GM12864 (cell line): Measurements from ENCODE around the gene SAMD14.

ENCODE experiments used
- DNase-seq: peaks from one replicate; pipeline ENCODE4 v3.0.0-alpha.2; 2011; ENCODE audit warnings: low read depth
- H3K4me3 ChIP-seq: 2 replicates; pipeline ENCODE4 v1.5.1; 2011; ENCODE audit warnings: mild to moderate bottlenecking, low read depth, low read length, control low read depth
- TF ChIP-seq, protein P1 (sequence below): IDR thresholded peaks from 2 replicates; pipeline ENCODE4 v1.5.1; 2011; ENCODE audit warnings: low read depth, mild to moderate bottlenecking, moderate library complexity, low read length, control low read depth, inconsistent platforms; ENCODE audit errors: missing control alignments

Gene SAMD14

DNA sequence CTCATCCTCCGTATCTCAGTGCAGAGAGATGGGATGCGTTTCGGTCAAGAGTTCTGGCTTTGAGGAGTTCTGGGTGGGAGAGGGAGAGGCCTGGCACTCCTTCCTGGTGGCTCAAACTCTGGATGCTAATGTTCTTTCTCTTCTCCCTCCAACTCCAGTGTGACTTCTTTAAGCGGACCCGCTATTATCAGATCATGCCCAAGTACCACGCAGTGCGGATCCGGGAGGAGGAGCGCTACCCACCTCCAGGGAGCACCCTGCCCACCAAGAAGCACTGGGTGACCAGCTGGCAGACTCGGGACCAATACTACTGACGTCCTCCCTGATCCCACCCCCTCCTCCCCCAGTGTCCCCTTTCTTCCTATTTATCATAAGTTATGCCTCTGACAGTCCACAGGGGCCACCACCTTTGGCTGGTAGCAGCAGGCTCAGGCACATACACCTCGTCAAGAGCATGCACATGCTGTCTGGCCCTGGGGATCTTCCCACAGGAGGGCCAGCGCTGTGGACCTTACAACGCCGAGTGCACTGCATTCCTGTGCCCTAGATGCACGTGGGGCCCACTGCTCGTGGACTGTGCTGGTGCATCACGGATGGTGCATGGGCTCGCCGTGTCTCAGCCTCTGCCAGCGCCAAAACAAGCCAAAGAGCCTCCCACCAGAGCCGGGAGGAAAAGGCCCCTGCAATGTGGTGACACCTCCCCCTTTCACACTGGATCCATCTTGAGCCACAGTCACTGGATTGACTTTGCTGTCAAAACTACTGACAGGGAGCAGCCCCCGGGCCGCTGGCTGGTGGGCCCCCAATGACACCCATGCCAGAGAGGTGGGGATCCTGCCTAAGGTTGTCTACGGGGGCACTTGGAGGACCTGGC is 40.8 kb downstream of the SAMD14 start:
- H3K4me3 ChIP-seq = no peak overlapping the region
- TF ChIP-seq, protein P1, sequence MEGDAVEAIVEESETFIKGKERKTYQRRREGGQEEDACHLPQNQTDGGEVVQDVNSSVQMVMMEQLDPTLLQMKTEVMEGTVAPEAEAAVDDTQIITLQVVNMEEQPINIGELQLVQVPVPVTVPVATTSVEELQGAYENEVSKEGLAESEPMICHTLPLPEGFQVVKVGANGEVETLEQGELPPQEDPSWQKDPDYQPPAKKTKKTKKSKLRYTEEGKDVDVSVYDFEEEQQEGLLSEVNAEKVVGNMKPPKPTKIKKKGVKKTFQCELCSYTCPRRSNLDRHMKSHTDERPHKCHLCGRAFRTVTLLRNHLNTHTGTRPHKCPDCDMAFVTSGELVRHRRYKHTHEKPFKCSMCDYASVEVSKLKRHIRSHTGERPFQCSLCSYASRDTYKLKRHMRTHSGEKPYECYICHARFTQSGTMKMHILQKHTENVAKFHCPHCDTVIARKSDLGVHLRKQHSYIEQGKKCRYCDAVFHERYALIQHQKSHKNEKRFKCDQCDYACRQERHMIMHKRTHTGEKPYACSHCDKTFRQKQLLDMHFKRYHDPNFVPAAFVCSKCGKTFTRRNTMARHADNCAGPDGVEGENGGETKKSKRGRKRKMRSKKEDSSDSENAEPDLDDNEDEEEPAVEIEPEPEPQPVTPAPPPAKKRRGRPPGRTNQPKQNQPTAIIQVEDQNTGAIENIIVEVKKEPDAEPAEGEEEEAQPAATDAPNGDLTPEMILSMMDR = no peak
- DNase-seq = no peak

DNA sequence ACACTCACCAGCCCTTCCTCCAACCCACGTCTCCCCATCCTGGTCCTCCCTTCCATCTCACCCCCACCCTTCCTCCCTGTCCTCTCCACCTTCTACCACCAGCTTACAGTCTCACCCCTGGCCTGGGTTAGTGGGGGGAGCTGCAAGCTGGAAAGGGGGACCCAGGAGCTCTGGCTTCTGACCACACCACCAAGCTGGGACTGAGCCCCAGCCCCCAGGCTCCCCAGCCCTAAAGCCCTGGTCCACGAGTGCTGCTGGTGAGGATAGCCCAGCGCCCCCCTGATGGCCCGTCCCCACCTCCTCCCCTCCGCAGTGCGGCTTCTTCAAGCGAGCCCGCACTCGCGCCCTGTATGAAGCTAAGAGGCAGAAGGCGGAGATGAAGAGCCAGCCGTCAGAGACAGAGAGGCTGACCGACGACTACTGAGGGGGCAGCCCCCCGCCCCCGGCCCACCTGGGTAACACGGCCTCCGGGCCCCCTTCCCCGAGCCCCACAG is 42.0 kb downstream of the SAMD14 start:
- TF ChIP-seq, protein P1 = no peak
- no peak overlapping the region for H3K4me3 ChIP-seq
- no peak for DNase-seq

DNA sequence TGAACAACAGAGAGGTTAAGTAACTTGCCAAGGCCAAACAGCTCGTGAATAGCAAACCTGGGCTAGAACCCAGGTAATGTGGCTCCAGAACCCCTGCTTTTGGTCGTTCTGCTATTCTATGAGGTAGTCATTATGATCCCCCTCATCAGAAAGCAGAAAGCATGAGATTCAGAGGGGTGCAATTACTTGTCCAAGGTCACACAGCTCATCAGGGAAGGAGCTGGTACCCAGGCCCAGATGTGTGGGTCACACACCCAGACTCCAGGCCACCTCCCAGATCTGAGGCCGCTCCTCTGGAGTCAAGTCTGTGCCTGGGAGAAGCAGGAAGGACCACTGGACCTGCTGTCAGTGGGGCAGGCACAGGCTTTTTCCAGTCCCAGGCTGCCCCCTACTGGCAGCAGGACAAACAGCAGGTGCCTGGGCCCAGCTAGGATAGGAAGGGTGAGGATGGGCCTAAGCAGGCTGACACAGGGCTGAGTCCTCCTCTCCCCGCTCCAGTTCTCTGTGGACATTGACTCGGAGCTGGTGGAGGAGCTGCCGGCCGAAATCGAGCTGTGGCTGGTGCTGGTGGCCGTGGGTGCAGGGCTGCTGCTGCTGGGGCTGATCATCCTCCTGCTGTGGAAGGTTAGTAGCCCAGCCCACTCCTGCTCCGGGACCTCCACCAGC is 42.6 kb downstream of the SAMD14 start:
- TF ChIP-seq, protein P1 = peak; percentile 98
- no peak overlapping the region for H3K4me3 ChIP-seq
- no peak for DNase-seq

DNA sequence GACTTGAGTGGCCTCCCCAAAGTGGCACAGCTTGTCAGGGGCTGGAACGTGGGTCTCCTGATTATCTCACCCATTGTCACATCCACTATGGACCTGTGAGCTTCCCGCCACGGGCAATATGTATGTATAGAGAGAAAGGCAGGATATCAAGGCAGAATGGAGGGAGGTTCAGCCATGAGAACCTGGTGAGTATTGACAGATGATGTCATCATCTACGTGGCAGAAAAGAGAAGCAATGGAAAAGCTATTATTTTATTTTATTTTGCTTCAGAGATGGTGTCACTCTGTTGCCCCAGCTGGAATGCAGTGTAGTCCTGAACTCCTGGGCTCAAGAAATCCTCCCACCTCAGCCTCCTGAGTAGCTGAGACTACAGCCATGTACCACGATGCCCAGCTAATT is 48.2 kb downstream of the SAMD14 start:
- H3K4me3 ChIP-seq = no peak overlapping the region
- DNase-seq = no peak
- TF ChIP-seq, protein P1 = no peak

DNA sequence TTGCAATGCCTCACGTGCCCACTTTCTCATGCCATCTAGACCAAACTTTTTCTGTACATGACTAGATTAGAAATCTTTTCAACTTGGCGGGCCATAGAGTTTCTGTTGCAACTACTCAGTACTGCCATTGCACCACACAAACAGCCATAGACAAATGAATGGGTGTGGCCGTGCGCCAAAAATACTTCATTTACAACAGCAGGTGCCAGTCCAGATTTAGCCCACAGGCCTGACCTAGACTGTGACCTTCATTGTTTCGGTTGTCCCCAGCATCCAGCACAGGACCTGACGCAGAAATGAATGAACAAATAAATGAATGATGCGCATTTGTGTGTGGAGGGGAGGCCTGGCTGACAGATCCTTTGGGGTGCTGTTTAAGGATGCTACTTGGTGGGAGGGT is 49.1 kb downstream of the SAMD14 start:
- peak; percentile 64 for DNase-seq
- H3K4me3 ChIP-seq = no peak overlapping the region
- TF ChIP-seq, protein P1 = no peak

DNA sequence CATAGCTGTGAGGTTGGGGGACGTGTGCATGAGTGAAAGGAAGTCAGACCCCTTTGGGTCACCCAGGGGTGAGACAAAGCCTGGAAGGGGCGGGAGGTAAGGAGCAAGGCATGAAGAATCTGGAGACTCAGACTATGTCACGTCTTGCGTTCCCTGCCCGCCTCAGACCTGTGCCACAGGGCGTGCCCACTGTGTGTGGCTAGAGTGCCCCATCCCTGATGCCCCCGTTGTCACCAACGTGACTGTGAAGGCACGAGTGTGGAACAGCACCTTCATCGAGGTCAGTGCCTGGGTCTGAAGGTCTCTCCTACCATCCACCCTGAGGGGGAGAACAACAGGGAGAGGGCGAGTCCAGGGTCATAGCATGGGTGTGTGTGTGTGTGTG is 49.9 kb downstream of the SAMD14 start:
- no peak overlapping the region for H3K4me3 ChIP-seq
- no peak for DNase-seq
- TF ChIP-seq, protein P1 = no peak
